Nephron progenitor cell (in vitro differentiated cells): ENCODE data around the gene CDYL.

Source experiments
- DNase-seq: peaks from one replicate; pipeline ENCODE4 v3.0.0; 2021
- H3K27ac Mint-ChIP-seq: 2 replicates; pipeline ENCODE4 v1.8.0; 2021; ENCODE audit warnings: mild to moderate bottlenecking, moderate library complexity, mixed read lengths
- H3K27me3 Mint-ChIP-seq: 2 replicates; pipeline ENCODE4 v1.8.0; 2021; ENCODE audit warnings: mild to moderate bottlenecking, low read depth, mixed read lengths; ENCODE audit not compliant: poor library complexity
- H3K36me3 Mint-ChIP-seq: 2 replicates; pipeline ENCODE4 v1.8.0; 2021; ENCODE audit warnings: low read depth, mixed read lengths
- H3K4me1 Mint-ChIP-seq: 2 replicates; pipeline ENCODE4 v1.8.0; 2021; ENCODE audit warnings: mixed read lengths
- H3K4me3 Mint-ChIP-seq: 2 replicates; pipeline ENCODE4 v1.8.0; 2021; ENCODE audit warnings: mild to moderate bottlenecking, moderate library complexity, mixed read lengths
- H3K9me3 Mint-ChIP-seq: 2 replicates; pipeline ENCODE4 v1.8.0; 2021; ENCODE audit warnings: mild to moderate bottlenecking, moderate library complexity, mixed read lengths
- CTCF ChIP-seq: fragments of 200-600 bp; sonication (generic); IDR thresholded peaks from 2 replicates; pipeline ENCODE4 v1.5.0; 2021; ENCODE audit warnings: antibody characterized with exemption

Gene CDYL

GRCh38 chr6:4903751-4904370, 127.7 kb downstream of the CDYL start:
- Mint-ChIP-seq H3K27me3 (peaks cover 6% of the 10 kb centered on the region), H3K4me1 (peaks cover 57% of the 10 kb centered on the region), H3K36me3 (peaks cover 50% of the 10 kb centered on the region), H3K9me3 (peaks cover 11% of the 10 kb centered on the region), H3K4me3 (no peak overlapping the region), H3K27ac (peak overlapping the region; percentile 64)
- TF ChIP-seq CTCF = no peak
- DNase-seq = no peak

GRCh38 chr6:4904461-4905025, 128.3 kb downstream of the CDYL start:
- Mint-ChIP-seq H3K4me1 (peaks cover 63% of the 10 kb centered on the region), H3K27ac (peak overlapping the region; percentile 53), H3K9me3 (peaks cover 4% of the 10 kb centered on the region), H3K36me3 (peaks cover 50% of the 10 kb centered on the region), H3K4me3 (no peak overlapping the region), H3K27me3 (peaks cover 6% of the 10 kb centered on the region)
- no peak for TF ChIP-seq CTCF
- no peak for DNase-seq

- Mint-ChIP-seq H3K4me3 (no peak overlapping the region), H3K36me3 (peaks cover 50% of the 10 kb centered on the region), H3K4me1 (peaks cover 74% of the 10 kb centered on the region), H3K27me3 (peaks cover 8% of the 10 kb centered on the region), H3K27ac (no peak overlapping the region), H3K9me3 (peaks cover 4% of the 10 kb centered on the region)
- no peak for TF ChIP-seq CTCF
- no peak for DNase-seq
Observed at GRCh38 chr6:4905826-4906225, 129.6 kb downstream of the CDYL start.

- Mint-ChIP-seq H3K4me1 (peaks cover 74% of the 10 kb centered on the region), H3K4me3 (no peak overlapping the region), H3K27ac (no peak overlapping the region), H3K9me3 (peaks cover 4% of the 10 kb centered on the region), H3K27me3 (peaks cover 5% of the 10 kb centered on the region), H3K36me3 (peaks cover 47% of the 10 kb centered on the region)
- TF ChIP-seq CTCF = no peak
- DNase-seq = no peak
Observed at GRCh38 chr6:4906293-4907276, 130.4 kb downstream of the CDYL start.

GRCh38 chr6:4907602-4908001, 131.4 kb downstream of the CDYL start:
- no peak for TF ChIP-seq CTCF
- peaks cover 45% of the 10 kb centered on the region for H3K36me3 Mint-ChIP-seq
- no peak for DNase-seq
- peaks cover 4% of the 10 kb centered on the region for H3K9me3 Mint-ChIP-seq
- peaks cover 77% of the 10 kb centered on the region for H3K4me1 Mint-ChIP-seq
- no peak overlapping the region for H3K4me3 Mint-ChIP-seq
- peak overlapping the region; percentile 83 for H3K27ac Mint-ChIP-seq
- H3K27me3 Mint-ChIP-seq = peaks cover 3% of the 10 kb centered on the region
